NCI-H524 (cell line): Measurements from ENCODE around the gene MISP.

Experiments used
- DNase-seq, 2 experiments: peaks; one replicate each; lab custom pipeline; 2025; lab: John Stamatoyannopoulos, UW

Gene MISP

GRCh38 chr19:808423-808775 is 57.5 kb downstream of the MISP start:
- no peak for DNase-seq

DNA sequence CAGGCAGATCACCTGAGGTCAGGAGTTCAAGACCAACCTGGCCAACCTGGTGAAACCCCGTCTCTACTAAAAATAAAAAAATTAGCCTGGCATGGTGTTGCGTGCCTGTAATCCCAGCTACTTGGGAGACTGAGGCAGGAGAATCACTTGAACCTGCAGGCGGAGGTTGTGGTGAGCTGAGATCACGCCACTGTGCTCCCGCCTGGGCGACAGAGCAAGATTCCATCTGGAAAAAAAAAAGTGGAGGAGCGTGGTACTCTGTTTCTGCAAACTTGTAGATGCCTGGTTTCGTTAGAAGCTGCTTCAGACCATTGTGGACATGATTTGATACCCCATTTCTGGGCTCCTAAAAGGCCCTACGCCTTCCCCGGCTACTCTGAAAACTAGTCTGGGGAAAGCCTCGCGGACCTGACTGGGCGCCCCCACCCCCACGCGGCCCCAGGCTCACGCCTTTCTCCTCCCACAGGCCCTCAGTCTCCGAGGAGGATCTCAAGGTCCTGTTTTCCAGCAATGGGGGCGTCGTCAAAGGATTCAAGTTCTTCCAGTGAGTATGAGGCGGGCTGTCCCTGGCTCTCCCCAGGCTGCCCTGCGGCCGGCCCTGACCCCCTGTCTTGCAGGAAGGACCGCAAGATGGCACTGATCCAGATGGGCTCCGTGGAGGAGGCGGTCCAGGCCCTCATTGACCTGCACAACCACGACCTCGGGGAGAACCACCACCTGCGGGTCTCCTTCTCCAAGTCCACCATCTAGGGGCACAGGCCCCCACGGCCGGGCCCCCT is 59.4 kb downstream of the MISP start:
- no peak for DNase-seq

GRCh38 chr19:810883-811489 is 60.1 kb downstream of the MISP start:
- DNase-seq, result no peak

DNA sequence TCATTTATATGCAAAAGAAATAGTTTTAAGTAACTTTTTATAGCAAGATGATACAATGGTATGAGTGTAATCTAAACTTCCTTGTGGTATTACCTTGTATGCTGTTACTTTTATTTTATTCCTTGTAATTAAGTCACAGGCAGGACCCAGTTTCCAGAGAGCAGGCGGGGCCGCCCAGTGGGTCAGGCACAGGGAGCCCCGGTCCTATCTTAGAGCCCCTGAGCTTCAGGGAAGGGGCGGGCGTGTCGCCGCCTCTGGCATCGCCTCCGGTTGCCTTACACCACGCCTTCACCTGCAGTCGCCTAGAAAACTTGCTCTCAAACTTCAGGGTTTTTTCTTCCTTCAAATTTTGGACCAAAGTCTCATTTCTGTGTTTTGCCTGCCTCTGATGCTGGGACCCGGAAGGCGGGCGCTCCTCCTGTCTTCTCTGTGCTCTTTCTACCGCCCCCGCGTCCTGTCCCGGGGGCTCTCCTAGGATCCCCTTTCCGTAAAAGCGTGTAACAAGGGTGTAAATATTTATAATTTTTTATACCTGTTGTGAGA is 60.7 kb downstream of the MISP start:
- DNase-seq, result no peak

GRCh38 chr19:812049-812746 is 61.3 kb downstream of the MISP start:
- DNase-seq, result no peak

GRCh38 chr19:812747-813218 is 61.9 kb downstream of the MISP start:
- no peak for DNase-seq

GRCh38 chr19:813219-814151 is 62.6 kb downstream of the MISP start:
- no peak for DNase-seq
